CD4-positive, CD25-positive, alpha-beta regulatory T cell (primary cell): Measurements from ENCODE around the gene UMAD1. TPM values are rescaled to one million over a fixed set of nuclear protein-coding genes. Genes with fewer than 3 reads are reported as not detected.
A peak's percentile ranks its signal among the peaks of the same experiment; 100 is the strongest.
"Not testable (repeated sequence)": the region's sequence is repeated elsewhere in the genome, so short reads cannot be mapped to it uniquely, and the experiment has no call there.

Source experiments
- ATAC-seq, 2 donors: fragments of 150-1000 bp; cut with Tn5 transposase; one replicate each; pipeline ENCODE4 v1.10.0; 2021; ENCODE audit warnings: low read depth in 2 of 2, moderate number of reproducible peaks in 2 of 2, moderate library complexity in 1 of 2
- DNase-seq, 3 donors: peaks; one replicate each; pipeline versions ENCODE4 v3.0.0 to v3.0.0-alpha.2; 2012 to 2022; ENCODE audit warnings: mixed read lengths in 1 of 3
- H3K27ac ChIP-seq: one replicate; pipeline ENCODE4 v1.7.0; 2013; ENCODE audit warnings: mild to moderate bottlenecking, low read length; ENCODE audit not compliant: insufficient read depth, poor library complexity, severe bottlenecking
- H3K27me3 ChIP-seq: one replicate; pipeline ENCODE4 v1.7.0; 2013; ENCODE audit warnings: low read length; ENCODE audit not compliant: control insufficient read depth, insufficient read depth
- H3K36me3 ChIP-seq: one replicate; pipeline ENCODE4 v1.7.0; 2013; ENCODE audit warnings: mild to moderate bottlenecking, low read length, moderate library complexity; ENCODE audit not compliant: control insufficient read depth, insufficient read depth
- H3K4me1 ChIP-seq: 2 replicates; pipeline ENCODE4 v1.7.0; 2013; ENCODE audit warnings: mild to moderate bottlenecking, low read length; ENCODE audit not compliant: insufficient read depth, control insufficient read depth, poor library complexity, severe bottlenecking
- H3K4me3 ChIP-seq: one replicate; pipeline ENCODE4 v1.7.0; 2013; ENCODE audit warnings: low read depth, mild to moderate bottlenecking, low read length, moderate library complexity
- H3K9me3 ChIP-seq, 2 experiments: 1 replicate in 1 of 2; 2 replicates in 1 of 2; pipeline ENCODE4 v1.7.0; 2013; ENCODE audit warnings: low read length in 2 of 2, mild to moderate bottlenecking in 1 of 2, moderate library complexity in 1 of 2; ENCODE audit not compliant: control insufficient read depth in 2 of 2
- H3K27ac Mint-ChIP-seq, 3 donors: one replicate each; pipeline ENCODE4 v1.8.0; 2020 to 2022; ENCODE audit warnings: mild to moderate bottlenecking in 3 of 3, mixed read lengths in 3 of 3, moderate library complexity in 2 of 3
- H3K27me3 Mint-ChIP-seq: one replicate; pipeline ENCODE4 v1.8.0; 2022; ENCODE audit warnings: mild to moderate bottlenecking, mixed read lengths
- H3K36me3 Mint-ChIP-seq: one replicate; pipeline ENCODE4 v1.8.0; 2020; ENCODE audit warnings: mixed read lengths
- H3K4me1 Mint-ChIP-seq, 4 donors: one replicate each; pipeline ENCODE4 v1.8.0; 2020 to 2022; ENCODE audit warnings: mixed read lengths in 4 of 4, mild to moderate bottlenecking in 1 of 4
- H3K4me3 Mint-ChIP-seq, 4 donors: one replicate each; pipeline ENCODE4 v1.8.0; 2020 to 2022; ENCODE audit warnings: mild to moderate bottlenecking in 4 of 4, mixed read lengths in 4 of 4, moderate library complexity in 3 of 4
- H3K9me3 Mint-ChIP-seq, 7 donors: one replicate each; pipeline ENCODE4 v1.8.0; 2020 to 2022; ENCODE audit warnings: mixed read lengths in 7 of 7, mild to moderate bottlenecking in 3 of 7, moderate library complexity in 2 of 7
- polyA plus RNA-seq, 4 donors: library from polyadenylated mRNA; unstranded; fragments of 300-500 nt; fragmentation: Illumina TruSeq; gene quantifications; one replicate each; pipeline ENCODE4 v1.2.3, GENCODE V29; 2021
- total RNA-seq: library from RNA; stranded (reverse); gene quantifications from one replicate; pipeline ENCODE4 v1.2.3, GENCODE V29; 2022

Gene UMAD1
- total and polyA plus RNA-seq, 5 donors from 2014 or later: 21.5 to 37.3 (median 31.9) TPM

DNA sequence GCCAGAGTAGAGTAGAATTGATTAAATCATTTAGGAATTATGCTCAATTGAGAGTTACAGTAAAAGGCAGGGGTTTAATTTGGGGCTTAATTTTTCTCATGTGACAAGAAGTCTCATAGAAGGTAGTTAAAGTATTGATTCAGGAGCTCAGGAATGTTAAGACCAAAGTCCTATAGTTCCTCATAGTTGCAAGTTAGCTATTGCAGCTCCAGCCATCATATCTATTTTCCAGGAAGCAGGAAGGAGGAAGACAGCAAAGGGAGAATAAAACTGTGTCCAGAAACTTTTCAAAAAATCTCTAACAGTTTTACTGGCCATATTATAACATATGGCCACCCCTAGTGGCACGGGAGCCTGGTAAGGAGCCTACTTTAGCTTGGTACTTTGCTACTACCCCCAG, 174.8 kb downstream of the UMAD1 start:
- peaks cover 4% of the 10 kb centered on the region for H3K36me3 ChIP-seq
- Mint-ChIP-seq H3K9me3 (peaks cover 0 to 5% (median 0%) of the 10 kb centered on the region in 7 donors), H3K27ac (peak overlapping the region in 1 of 3 donors; percentile 33), H3K4me1 (peaks cover 19 to 52% (median 47%) of the 10 kb centered on the region in 4 donors), H3K36me3 (peaks cover 3% of the 10 kb centered on the region), H3K4me3 (peak overlapping the region; percentile 27 to 80 (median 48)), H3K27me3 (no peaks in the 10 kb centered on the region)
- no peaks in the 10 kb centered on the region for H3K27me3 ChIP-seq
- H3K4me3 ChIP-seq: peak overlapping the region; percentile 70
- no peak for ATAC-seq
- DNase-seq: no peak
- H3K4me1 ChIP-seq: peaks cover 16% of the 10 kb centered on the region
- H3K27ac ChIP-seq: no peak overlapping the region
- no peaks in the 10 kb centered on the region for H3K9me3 ChIP-seq

DNA sequence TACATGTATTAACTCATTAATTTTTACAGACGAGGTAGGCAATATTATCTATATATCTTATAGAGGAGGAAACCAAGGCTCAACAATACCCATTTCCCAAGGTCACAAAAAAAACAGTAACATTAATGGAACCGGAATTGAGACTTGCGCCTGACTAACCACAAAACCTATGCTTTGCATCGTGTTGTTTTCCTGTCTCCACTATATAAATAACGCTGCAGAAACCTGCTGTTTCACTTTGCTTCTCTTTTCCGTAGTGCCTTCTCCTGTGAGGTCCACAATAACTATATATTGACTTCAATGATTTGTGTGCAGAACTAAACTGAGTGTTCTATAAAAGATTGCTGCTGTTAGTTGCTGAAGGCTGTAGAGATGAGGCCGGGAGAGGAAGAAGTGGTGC, 175.5 kb downstream of the UMAD1 start:
- Histone ChIP-seq H3K4me3 (peak overlapping the region; percentile 70), H3K4me1 (peaks cover 16% of the 10 kb centered on the region), H3K36me3 (peaks cover 4% of the 10 kb centered on the region), H3K27me3 (no peaks in the 10 kb centered on the region), H3K9me3 (no peaks in the 10 kb centered on the region), H3K27ac (no peak overlapping the region)
- Mint-ChIP-seq H3K4me1 (peaks cover 19 to 52% (median 44%) of the 10 kb centered on the region in 4 donors), H3K4me3 (peak overlapping the region; percentile 17 to 65 (median 38)), H3K27ac (peak overlapping the region; percentile 15 to 87 (median 40)), H3K36me3 (peaks cover 3% of the 10 kb centered on the region), H3K9me3 (peaks cover 0 to 5% (median 0%) of the 10 kb centered on the region in 7 donors), H3K27me3 (no peaks in the 10 kb centered on the region)
- peak; percentile 61 to 67 for ATAC-seq
- peak in 2 of 3 donors; percentile 50 to 74 for DNase-seq

DNA sequence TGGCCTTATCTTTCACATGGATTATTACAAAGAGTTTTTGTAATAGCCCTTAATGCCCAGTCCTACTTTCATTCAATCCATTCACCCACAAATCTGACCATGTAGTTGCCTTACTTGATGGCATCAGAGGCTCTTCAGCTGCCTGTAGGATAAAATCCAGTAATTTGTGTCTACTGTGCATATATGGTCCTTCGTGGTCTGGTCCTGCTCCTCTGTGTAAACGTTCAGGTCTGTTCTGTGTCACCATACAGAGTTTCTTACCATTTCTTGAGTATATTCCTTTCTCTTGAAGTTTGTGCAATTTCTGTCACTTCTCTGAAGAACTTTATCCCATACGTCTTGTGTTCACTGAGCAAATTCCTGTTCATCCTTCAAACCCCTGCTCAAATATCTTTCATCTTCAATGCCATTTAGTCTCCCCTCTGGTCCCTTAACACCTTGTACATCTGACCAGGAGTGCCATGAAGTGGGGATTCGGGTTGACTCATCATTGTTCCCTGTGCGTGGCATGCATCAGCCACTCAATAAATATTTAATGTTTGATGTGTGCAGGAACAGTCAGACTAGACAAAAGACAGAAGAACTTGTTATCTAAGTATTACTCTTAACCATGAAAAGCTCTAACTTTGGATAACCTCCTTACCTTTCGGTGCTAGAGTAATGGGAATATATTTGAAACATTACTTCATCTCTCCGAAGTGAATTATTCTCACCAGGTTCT, 176.4 kb downstream of the UMAD1 start:
- ATAC-seq (no peak), DNase-seq (no peak)
- Mint-ChIP-seq H3K9me3 (peaks cover 0 to 5% (median 0%) of the 10 kb centered on the region in 7 donors), H3K27ac (peak overlapping the region in 2 of 3 donors; percentile 15 to 87), H3K36me3 (peaks cover 3% of the 10 kb centered on the region), H3K4me1 (peaks cover 19 to 45% (median 43%) of the 10 kb centered on the region in 4 donors), H3K4me3 (peak overlapping the region; percentile 17 to 65 (median 44)), H3K27me3 (no peaks in the 10 kb centered on the region)
- Histone ChIP-seq H3K4me3 (peak overlapping the region; percentile 70), H3K4me1 (peaks cover 16% of the 10 kb centered on the region), H3K27ac (no peak overlapping the region), H3K9me3 (no peaks in the 10 kb centered on the region), H3K36me3 (peaks cover 4% of the 10 kb centered on the region), H3K27me3 (no peaks in the 10 kb centered on the region)

DNA sequence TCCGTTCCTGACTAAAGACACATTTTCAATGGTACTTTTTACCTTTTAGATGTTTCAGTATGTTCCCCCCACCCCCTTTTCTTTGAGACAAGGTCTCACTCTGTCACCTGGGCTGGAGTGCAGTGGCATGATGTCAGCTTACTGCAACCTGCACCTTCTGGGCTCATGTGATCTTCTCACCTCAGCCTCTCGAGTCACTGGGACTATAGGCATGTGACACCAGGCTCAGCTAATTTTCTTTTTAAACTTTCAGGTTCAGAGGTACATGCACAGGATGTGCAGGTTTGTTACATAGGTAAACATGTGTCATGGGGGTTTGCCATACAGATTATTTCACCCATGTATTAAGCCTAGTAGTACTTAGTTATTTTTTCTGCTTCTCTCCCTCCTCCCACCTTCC, 177.2 kb downstream of the UMAD1 start:
- ATAC-seq: peak in 1 of 2 donors; percentile 51
- Mint-ChIP-seq H3K27ac (peak overlapping the region in 2 of 3 donors; percentile 77 to 94), H3K4me3 (peak overlapping the region in 3 of 4 donors; percentile 5 to 80 (median 8)), H3K36me3 (peaks cover 2% of the 10 kb centered on the region), H3K4me1 (peaks cover 19 to 45% (median 42%) of the 10 kb centered on the region in 4 donors), H3K27me3 (no peaks in the 10 kb centered on the region), H3K9me3 (peaks cover 0 to 5% (median 0%) of the 10 kb centered on the region in 7 donors)
- Histone ChIP-seq H3K36me3 (peaks cover 4% of the 10 kb centered on the region), H3K4me1 (peaks cover 16% of the 10 kb centered on the region), H3K27ac (no peak overlapping the region), H3K27me3 (no peaks in the 10 kb centered on the region), H3K9me3 (no peaks in the 10 kb centered on the region), H3K4me3 (no peak overlapping the region)
- peak; percentile 2 to 23 (median 13) for DNase-seq

DNA sequence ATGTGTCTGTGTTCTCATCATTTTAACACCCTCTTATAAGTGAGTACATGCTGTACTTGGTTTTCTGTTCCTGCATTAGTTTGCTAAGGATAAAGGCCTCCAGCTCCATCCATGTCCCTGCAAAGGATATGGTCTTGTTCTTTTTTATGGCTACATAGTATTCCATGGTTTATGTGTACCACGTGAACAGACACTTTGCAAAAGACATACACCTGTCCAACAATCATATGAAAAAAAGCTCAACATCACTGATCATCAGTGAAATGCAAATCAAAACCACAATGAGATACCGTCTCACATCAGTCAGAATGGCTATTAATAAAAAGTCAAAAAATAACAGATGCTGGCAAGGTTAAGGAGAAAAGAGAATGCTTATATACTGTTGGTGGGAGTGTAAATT, 177.6 kb downstream of the UMAD1 start:
- not testable (repeated sequence) for H3K9me3 ChIP-seq, H3K36me3 Mint-ChIP-seq, H3K27me3 Mint-ChIP-seq, H3K36me3 ChIP-seq, H3K27ac ChIP-seq, H3K4me3 ChIP-seq, ATAC-seq, H3K27me3 ChIP-seq, H3K9me3 Mint-ChIP-seq, DNase-seq
- Mint-ChIP-seq H3K4me3 (peak overlapping the region in 1 of 4 donors; percentile 8), H3K4me1 (peaks cover 19 to 45% (median 42%) of the 10 kb centered on the region in 4 donors), H3K27ac (peak overlapping the region in 2 of 3 donors; percentile 77 to 94)
- H3K4me1 ChIP-seq: peaks cover 16% of the 10 kb centered on the region

DNA sequence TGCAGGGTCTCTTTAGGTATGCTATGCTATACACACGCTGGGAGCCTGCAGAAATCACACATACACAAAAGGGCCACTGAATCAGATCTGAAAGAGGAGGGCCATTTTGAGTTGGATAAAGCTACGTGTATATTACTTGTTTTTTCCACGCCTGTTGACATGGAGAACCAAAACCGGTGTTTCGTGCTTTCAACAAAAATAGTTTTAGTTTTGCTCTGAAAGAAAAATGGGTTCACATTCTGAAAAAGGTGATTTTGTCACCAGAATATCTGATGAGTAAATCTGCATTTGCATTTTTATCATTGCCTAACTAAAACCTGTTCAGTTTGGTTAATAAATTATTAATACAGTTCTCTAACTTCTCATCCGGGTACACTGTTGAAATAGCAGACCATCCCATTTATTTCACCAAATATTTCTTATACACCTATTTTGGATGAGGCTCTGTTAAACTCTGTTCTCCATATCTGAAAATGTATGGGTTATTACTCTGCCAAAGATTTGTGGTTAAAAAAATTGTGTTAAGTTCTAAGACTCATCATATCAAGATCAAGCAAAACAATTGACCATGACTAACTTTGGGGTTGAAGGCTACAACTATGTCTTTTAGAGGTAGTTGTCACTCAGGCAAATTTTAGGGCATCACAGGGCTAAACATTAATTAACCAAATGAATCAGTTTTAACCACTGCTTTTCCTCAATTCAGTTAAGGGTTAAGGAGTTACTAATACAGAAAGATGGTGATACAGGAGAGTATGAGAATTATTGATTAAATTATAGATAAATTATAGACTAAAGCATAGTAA, 179.1 kb downstream of the UMAD1 start:
- H3K27me3 ChIP-seq: no peaks in the 10 kb centered on the region
- H3K4me3 ChIP-seq: no peak overlapping the region
- peaks cover 8% of the 10 kb centered on the region for H3K36me3 Mint-ChIP-seq
- ATAC-seq (no peak), DNase-seq (no peak)
- H3K27ac ChIP-seq: no peak overlapping the region
- H3K27ac Mint-ChIP-seq: no peak overlapping the region
- H3K9me3 Mint-ChIP-seq: peaks cover 0 to 5% (median 0%) of the 10 kb centered on the region in 7 donors
- peaks cover 19 to 45% (median 41%) of the 10 kb centered on the region in 4 donors for H3K4me1 Mint-ChIP-seq
- H3K36me3 ChIP-seq: peaks cover 4% of the 10 kb centered on the region
- H3K4me3 Mint-ChIP-seq: no peak overlapping the region
- H3K27me3 Mint-ChIP-seq: no peaks in the 10 kb centered on the region
- H3K4me1 ChIP-seq: peaks cover 16% of the 10 kb centered on the region
- no peaks in the 10 kb centered on the region for H3K9me3 ChIP-seq

DNA sequence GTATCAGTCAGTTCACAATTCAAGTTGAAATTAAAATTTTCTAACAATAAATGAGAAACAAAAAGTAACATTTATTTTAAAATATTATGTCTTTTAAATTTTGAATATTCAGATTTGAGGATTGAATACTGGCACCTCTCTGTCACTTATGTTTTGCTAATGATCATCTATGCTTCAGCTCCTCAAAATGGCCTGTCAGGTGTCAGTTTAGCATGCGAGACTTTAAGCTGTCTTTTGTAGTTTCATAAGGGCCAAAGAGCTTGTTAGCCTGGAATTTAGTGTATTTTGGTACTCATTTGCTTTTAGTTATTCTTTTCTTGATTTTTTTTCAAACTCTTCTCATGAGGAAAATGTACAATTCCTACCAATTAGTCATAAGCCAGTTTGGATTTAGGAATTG, 179.9 kb downstream of the UMAD1 start:
- no peaks in the 10 kb centered on the region for H3K27me3 Mint-ChIP-seq
- no peak for DNase-seq
- no peak overlapping the region for H3K27ac ChIP-seq
- no peaks in the 10 kb centered on the region for H3K27me3 ChIP-seq
- H3K27ac Mint-ChIP-seq: no peak overlapping the region
- peaks cover 4% of the 10 kb centered on the region for H3K36me3 ChIP-seq
- ATAC-seq: no peak
- peaks cover 15% of the 10 kb centered on the region for H3K4me1 ChIP-seq
- H3K4me3 ChIP-seq: no peak overlapping the region
- no peak overlapping the region for H3K4me3 Mint-ChIP-seq
- peaks cover 15 to 40% (median 34%) of the 10 kb centered on the region in 4 donors for H3K4me1 Mint-ChIP-seq
- H3K9me3 ChIP-seq: no peaks in the 10 kb centered on the region
- H3K36me3 Mint-ChIP-seq: peaks cover 14% of the 10 kb centered on the region
- peaks cover 0 to 5% (median 0%) of the 10 kb centered on the region in 7 donors for H3K9me3 Mint-ChIP-seq
